HG03025 (cell line): ENCODE measurements around the gene CREB3L2.
"Not testable (repeated sequence)": the region's sequence is repeated elsewhere in the genome, so short reads cannot be mapped to it uniquely, and the experiment has no call there.

Source experiments
- ATAC-seq: cut with Tn5 transposase; IDR thresholded peaks from one replicate; pipeline ENCODE4 v1.9.1; 2021; ENCODE audit warnings: mild to moderate bottlenecking, moderate library complexity; ENCODE audit not compliant: unreplicated experiment, low FRiP score

CREB3L2 gene

DNA sequence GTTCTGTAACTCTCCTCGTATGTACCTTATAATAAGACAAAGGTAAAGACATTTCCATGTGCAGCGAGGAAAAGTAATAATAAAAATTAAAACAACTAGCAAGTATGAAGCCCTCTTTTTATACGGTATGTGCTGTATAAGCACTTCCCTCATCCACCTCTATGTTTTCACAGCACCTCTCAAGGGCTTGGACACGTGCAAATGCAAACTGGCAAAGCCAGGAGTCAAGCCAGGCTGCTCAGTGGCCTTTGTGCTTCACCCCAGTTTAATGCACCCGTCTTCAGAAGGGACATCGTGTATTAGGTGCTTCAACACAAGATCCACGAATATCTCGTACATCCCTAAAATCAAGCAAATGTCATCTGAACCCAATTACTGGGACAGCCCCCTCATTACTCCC lies 153.8 kb downstream of the CREB3L2 start:
- ATAC-seq = no peak

DNA sequence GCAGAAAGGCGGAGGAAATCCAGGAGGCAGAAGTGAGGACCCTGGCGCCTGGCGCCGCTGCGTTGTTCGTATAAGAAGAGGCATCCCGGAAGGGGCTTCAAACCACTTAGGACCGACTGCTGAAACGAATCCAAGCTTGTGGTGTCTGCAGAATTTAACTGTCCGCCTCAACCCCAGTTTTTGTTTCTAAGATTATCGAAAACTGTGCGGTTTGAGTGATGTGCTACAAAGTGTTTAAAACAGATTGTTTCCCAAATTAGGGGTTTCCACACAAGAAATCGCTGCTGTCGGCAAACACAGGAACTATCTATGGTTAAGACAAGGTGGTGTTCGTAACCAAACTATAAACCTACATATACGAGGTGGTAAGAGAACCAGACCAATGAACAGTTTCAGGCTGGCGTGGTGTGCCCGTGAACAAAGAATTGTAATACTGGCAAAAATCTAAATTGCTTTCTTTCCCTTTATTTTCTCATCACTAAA lies 154.3 kb downstream of the CREB3L2 start:
- no peak for ATAC-seq

DNA sequence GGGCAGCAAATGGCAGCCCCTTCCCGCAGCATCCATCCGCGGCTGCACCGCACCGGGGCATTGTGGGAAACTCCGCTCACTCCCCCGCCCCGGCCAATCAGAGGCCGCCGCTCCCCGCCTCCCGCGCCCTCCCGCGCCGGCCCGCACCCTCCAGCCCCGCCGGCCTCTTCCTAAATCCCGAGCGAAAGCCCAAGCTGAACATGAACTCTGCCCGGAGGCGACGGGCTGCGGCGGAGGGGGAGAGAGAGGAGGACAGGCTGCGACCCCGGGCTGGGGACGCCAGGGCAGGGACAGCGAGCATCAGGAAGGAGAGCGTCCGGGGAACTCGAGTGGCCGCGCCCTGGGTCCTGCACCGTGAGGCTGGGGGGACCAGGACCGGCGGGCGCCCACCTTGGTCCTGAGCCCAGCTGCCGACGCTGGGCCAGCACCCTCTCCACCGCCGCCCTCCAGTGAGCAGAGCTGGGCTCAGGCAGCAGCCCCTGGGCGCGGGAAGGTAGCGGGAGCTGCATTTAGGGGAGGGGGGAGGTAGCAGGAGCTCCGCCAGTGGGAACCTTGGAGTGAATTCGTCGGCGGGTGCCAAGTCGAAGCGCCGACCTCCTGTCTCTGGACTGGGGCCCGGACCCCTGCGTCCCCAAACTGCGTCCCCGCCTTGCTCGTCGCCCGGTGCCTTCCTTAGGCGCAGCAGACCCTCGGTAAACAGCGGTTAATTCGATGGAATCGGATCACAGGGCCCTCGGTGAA lies 154.9 kb downstream of the CREB3L2 start, which contains the start of gene DGKI:
TSS of gene DGKI (minus strand) at position 148 of the 741 bp plus-strand sequence.
- ATAC-seq = no peak

DNA sequence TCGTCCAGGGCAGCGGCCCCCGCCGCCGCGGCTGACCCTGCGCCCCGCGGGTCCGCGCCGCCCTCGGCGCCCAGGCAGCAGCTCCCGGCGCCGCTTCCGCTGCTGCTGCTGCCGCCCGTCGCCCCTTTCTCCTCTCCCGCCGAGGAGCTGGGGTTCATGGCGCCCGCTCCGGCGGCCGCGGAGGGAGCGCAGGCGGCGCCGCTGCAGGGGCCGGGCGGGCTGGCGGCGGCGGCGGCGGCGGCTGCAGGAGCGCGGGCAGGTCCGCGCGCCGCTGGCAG lies 155.4 kb downstream of the CREB3L2 start:
- ATAC-seq = no peak

DNA sequence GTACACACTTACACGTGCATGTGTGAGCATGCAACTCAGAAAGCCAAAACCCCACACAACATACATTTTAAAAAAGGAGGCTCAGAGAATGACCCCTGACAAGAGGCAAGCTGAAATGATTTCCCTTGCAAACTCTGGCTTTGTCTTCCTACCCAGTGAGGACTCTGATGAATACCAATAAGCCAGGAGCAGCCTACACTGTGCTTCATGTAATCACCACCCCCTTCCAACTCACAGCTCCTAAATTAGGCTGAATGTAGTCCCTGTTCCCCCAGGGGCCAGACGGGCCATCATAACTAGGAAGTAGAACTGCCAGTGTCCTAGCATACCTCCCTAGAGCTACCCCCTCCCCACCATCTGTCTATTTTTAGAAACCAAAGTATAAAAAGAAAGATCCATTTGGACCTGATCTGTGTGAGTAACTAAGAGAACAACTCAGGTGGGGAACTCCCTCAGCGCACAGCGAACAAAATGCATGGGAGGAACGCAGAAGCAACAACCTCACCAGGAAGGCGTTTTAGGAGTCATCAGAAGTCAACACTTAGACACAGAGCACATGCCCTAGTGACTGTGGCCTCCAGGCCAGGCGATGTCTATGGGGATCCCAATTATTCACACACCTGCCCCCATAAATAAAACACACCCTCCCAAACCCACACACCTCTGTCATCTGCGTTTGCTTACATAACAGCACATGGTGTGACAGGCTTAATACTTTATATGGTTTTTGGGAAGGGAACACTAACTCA lies 157.0 kb downstream of the CREB3L2 start:
- no peak for ATAC-seq

DNA sequence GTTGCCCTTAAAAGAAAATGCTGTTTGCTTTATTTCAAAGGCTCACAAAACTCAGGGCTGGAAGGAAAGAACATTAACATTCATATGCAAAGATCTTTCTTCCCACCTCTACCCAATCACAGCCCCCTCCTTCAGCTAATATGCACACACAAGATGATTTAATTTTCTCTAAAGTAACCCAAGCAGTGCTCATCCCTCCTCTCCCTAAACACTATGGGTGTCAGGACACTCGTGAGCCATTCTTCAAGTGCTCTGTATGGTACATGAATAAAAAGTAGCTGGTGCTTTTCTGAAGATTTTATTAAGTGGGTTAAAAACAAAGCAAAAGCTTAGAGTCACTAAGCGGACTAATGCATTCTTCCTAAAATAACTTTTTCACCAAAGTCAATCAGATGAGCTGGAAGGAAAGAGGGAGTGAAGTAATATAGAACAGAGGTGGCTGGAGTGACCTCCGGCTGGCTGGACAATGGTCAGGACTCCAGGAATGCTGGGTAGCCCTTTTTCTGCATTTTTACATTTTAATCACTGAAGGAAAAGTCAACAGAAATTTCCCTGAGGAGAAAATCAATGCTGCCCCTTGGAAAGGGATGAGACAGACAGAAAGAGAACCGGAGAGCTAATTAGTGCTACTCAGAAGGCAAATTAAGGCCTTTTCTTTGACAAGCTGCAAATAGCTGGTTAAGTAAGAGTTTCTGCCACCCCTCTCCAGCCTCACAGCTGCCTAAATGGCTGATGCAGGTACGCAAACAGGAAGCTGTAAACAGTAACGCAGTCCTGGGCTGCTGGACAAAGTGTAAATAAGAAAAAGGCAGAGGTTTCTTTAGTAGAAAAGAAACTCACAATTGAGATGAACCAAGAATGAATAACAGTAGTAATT lies 161.7 kb downstream of the CREB3L2 start:
- ATAC-seq = no peak

DNA sequence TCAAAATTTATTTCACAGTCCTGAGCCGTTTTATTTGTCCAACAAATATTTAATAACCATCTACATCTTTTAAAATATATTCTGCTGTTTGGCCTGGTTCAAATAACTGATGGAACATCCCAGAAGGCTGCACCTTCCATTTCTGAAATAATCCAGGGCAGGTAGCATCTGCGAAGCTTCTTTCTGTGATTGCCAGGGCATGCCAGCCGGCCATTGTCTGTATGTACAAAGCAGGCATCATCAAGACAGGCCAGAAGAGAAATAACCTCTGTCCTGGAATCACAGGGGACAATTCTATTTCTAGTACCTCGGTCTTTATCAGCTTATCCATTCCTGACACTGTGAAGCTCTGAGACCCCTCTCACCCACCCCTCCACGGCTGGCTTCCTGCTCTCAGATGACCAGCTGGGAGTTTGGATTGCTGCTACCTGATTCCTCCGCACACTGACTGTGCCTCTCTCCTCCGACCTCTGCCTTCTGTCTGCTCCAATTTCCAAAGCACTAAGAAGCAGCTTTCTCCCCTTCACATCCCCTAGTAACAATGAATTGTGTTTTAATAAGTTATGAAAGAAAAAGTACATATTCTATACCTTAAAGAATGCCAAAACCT lies 163.1 kb downstream of the CREB3L2 start:
- no peak for ATAC-seq

DNA sequence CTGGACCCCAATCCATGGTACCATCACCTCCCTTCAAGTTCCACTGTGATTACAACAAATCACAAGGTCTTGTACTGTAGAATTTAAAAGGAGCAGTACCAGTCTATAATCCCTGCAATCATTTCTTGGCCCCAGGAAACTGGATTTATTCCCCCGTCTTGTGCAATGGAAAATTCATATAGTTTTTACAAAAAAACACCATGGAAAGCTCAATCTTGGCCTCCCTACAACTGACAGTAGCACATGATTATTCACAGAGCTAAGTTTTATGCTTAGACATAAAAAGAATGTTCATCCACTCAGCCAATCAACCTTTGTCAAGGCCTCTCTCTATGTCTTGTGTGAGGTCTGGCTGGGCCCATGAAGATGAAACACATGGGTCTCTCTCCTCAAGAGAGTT lies 165.3 kb downstream of the CREB3L2 start:
- ATAC-seq = no peak

DNA sequence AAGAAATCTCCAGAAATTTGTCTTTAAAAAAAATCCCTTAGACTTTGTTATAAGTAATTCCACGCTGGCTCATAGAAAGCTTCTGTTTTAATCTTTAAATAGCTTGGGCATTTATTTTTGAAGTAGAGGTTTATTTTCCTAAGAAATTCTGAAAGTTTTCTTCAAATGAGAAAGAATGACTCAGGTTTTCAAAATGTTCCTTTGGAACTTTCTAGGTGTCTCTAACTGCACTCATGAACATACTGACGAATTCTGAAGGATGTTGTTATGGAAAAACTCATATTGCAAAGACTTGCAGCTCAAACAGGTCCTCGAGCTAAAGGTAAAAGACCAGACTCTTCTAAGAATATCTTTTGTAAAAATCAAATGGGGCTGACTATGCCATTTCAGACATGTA lies 165.8 kb downstream of the CREB3L2 start:
- ATAC-seq = no peak

DNA sequence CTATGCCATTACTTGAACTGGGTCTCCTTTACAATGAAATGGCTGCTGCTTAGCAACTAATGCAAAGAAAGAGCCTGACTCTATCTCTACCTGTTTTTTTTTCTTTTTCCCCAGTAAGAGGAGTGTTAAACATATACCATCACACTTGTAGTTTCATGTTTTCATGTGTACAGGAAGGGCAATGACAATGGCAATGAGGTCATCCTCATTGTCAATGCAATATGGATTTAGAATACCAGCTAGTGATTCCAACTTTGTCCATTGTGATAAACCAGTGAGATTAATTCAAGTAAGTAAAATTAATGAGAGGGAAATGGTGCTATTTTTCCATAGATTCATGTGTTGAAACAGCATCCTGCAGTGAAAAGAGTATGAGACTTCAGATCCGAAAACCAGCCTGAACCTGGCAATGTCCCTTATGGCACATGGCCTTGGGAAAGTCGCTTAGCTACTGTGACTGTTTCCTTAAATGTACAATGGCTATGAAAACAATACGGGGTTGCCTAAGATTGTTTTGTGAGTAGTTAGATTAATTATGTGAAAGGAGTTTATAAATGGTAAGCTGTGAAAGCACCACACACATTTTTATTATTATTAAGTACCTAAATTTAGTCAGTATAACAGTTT lies 166.3 kb downstream of the CREB3L2 start:
- no peak for ATAC-seq

DNA sequence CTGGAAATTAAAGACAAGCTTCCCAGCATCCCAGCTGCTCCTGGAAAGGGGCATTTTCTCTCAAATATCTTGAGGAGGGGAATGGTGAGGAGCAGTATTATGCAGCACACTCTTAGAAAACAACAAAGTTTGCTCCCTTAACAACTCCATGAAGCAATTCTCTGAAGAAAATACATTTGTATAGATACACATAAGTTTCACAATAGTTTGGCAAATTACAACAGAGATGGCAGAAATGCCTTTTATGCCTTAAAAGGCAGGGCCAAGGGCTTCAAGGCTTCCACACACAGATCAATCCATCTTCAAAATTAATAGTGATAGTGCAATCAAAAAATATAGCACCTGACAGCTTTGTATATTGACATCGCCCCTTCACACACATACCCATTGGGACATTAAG lies 167.3 kb downstream of the CREB3L2 start:
- no peak for ATAC-seq

DNA sequence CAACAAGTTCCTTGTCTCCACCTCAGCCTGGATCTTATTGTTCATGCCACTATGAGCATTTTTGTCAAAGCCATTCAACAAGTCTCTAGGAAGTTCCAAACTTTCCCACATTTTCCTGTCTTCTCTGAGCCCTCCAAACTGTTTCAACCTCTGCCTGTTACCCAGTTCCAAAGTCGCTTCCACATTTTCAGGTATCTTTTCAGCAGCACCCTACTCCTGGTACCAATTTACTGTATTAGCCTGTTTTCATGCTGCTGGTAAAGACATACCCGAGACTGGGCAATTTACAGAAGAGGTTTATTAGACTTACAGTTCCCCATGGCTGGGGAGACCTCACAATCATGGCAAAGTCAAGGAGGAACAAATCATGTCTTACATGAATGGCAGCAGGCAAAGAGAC lies 168.9 kb downstream of the CREB3L2 start:
- not testable (repeated sequence) for ATAC-seq

DNA sequence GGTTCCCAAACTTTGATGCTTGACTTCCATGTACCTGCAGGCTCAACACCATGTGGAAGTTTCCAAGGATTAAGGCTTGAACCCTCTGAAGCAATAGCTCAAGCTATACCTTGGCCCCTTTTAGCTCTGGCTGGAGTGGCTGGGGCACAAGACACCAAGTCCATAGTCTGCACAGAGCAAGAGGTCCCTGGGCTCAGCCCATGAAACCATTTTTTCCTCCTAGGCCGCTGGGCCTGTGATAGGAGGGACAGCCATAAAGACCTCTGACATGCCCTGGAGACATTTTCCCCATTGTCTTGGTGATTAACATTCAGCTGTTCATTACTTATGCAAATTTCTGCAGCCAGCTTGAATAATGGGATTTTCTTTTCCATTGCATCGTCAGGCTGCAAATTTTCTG lies 169.5 kb downstream of the CREB3L2 start:
- ATAC-seq = no peak

DNA sequence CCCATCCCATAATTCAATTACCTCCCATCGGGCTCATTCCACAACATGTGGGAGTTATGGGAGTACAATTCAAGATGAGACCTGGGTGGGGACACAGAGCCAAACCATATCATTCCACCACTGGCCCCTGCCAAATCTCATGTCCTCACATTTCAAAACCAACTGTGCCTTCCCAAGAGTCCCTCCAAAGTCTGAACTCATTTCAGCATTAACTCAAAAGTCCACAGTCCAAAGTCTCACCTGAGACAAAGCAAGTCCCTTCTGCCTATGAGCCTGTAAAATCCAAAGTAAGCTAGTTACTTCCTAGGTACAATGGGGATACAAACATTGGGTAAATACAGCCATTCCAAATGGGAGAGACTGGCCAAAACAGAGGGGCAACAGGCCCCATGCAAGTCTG lies 170.3 kb downstream of the CREB3L2 start:
- ATAC-seq = not testable (repeated sequence)

DNA sequence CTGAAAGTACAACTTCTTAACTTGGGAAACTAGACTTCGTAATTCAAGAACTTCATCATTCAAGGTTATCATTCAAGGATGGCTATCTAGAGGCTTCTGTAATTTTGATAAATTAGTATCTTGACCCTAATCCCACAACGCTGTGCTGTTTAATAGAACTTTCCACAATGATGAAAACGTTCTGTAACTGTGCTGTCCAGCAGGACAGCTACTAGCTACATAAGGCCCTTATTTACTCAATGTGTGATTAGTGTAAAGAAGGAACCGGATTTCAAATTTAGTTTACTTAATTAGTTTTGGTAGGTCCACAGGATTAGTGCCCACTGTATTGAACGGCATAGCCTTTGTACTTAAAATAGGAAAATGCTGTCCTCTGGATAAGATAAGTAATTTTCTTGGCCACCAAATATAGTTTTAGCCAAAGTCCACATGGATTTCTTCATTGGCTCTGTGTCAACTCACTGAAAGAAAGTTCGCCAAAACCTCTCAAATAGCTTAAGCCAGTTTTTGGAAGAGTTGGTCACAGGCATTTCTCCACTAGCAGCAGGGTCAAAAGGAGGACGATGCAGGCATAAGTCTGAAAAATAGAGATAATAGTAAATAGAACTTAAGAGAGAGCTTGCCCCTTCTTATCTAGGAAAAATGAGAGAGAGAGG lies 172.4 kb downstream of the CREB3L2 start:
- ATAC-seq = no peak

DNA sequence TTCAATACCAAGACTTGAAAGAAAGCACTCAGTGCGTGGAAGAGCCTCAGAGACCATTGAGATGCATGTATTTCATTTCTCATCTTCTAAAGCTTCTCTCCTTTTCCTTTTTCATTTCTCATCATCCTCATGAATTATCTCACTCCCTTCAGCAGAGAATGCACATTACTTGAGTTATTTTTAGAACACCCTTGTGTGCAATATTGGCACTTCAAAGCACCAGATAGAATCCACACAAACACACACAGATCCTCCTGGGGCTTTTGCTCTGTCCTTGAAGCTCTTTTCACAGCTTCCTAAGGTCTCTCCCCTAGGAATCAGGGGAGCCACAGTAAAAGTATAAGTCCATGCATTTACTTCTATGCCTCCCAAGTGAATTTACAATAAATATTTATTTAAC lies 173.4 kb downstream of the CREB3L2 start:
- ATAC-seq = no peak

DNA sequence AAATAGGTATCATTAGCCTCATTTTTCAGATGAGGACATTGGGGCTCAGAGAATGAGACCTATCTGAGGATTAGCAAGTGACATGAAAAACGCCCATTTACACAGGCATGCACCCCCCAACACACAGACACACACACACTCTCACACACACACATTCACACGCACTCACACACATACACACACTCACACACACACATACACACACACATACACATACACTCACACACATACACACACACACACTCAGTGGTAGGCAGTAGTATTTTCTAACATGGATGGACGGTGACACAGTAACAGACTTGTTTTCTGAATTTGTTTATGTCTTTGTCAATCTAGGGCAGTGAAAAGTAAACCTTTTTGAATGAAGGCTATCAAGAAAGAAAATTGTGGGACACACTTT lies 176.4 kb downstream of the CREB3L2 start:
- no peak for ATAC-seq
